Measurements from ENCODE around the gene RGS3. TPM values are rescaled to one million over a fixed set of nuclear protein-coding genes. Genes with fewer than 3 reads are reported as not detected.

The RGS3 gene
- total RNA-seq, 4 donors from 2014 or later, result 43.9 to 122 (median 72.7) TPM

- WGBS, 2 donors (ENCODE audit: low coverage in 1 of 2), result no CpG with 5 or more reads among the region's 5 CpGs
- Histone ChIP-seq H3K9me3 (no peaks in the 10 kb centered on the region), H3K4me1 (peaks cover 0 to 67% (median 6%) of the 10 kb centered on the region in 3 donors), H3K4me3 (no peak overlapping the region), H3K36me3 (peaks cover 0 to 81% of the 10 kb centered on the region in 2 donors), H3K27me3 (no peaks in the 10 kb centered on the region), H3K27ac (peak overlapping the region in 1 of 4 donors; percentile 41)
- no peak for ATAC-seq
- TF ChIP-seq CTCF (IDR thresholded peaks at IDR 0.05) (no peak), EP300 (IDR thresholded peaks at IDR 0.05) (no peak), POLR2AphosphoS5 (IDR thresholded peaks at IDR 0.05) (no peak), POLR2A (IDR thresholded peaks at IDR 0.05) (no peak)
Measured at GRCh38 chr9:113538131-113538530, 74.6 kb downstream of the RGS3 start.

GRCh38 chr9:113538701-113539430 lies 75.3 kb downstream of the RGS3 start:
- H3K36me3 ChIP-seq, result peaks cover 0 to 81% of the 10 kb centered on the region in 2 donors
- 83 to 100% methylated on average over 3 to 4 of the region's 14 CpGs for WGBS, 2 donors (ENCODE audit: low coverage in 1 of 2)
- no peaks in the 10 kb centered on the region for H3K9me3 ChIP-seq
- H3K4me3 ChIP-seq, result no peak overlapping the region
- H3K27me3 ChIP-seq, result no peaks in the 10 kb centered on the region
- ATAC-seq, result no peak
- H3K27ac ChIP-seq, result no peak overlapping the region
- peaks cover 0 to 70% (median 6%) of the 10 kb centered on the region in 3 donors for H3K4me1 ChIP-seq
- TF ChIP-seq POLR2A (IDR thresholded peaks at IDR 0.05), result no peak
- no peak for TF ChIP-seq EP300 (IDR thresholded peaks at IDR 0.05)
- no peak for TF ChIP-seq CTCF (IDR thresholded peaks at IDR 0.05)
- no peak for TF ChIP-seq POLR2AphosphoS5 (IDR thresholded peaks at IDR 0.05)

- WGBS, 2 donors (ENCODE audit: low coverage in 1 of 2), result 60% methylated on average over 1 of the region's 6 CpGs; no CpG with 5 or more reads in 1 of the 2 donors
- H3K27ac ChIP-seq, result no peak overlapping the region
- ATAC-seq, result no peak
- peaks cover 0 to 65% (median 6%) of the 10 kb centered on the region in 3 donors for H3K4me1 ChIP-seq
- H3K4me3 ChIP-seq, result no peak overlapping the region
- no peaks in the 10 kb centered on the region for H3K27me3 ChIP-seq
- peaks cover 0 to 79% of the 10 kb centered on the region in 2 donors for H3K36me3 ChIP-seq
- TF ChIP-seq POLR2A (IDR thresholded peaks at IDR 0.05) (no peak), EP300 (IDR thresholded peaks at IDR 0.05) (no peak), CTCF (IDR thresholded peaks at IDR 0.05) (no peak), POLR2AphosphoS5 (IDR thresholded peaks at IDR 0.05) (no peak)
- H3K9me3 ChIP-seq, result no peaks in the 10 kb centered on the region
Measured at GRCh38 chr9:113540466-113540865, 76.9 kb downstream of the RGS3 start.

- Histone ChIP-seq H3K36me3 (peaks cover 0 to 76% of the 10 kb centered on the region in 2 donors), H3K4me1 (peaks cover 0 to 57% (median 3%) of the 10 kb centered on the region in 3 donors), H3K27me3 (no peaks in the 10 kb centered on the region), H3K27ac (no peak overlapping the region), H3K4me3 (no peak overlapping the region), H3K9me3 (no peaks in the 10 kb centered on the region)
- 86 to 100% methylated on average over 4 of the region's 12 CpGs for WGBS, 2 donors (ENCODE audit: low coverage in 1 of 2)
- ATAC-seq, result no peak
- TF ChIP-seq CTCF (IDR thresholded peaks at IDR 0.05) (no peak), POLR2A (IDR thresholded peaks at IDR 0.05) (no peak), POLR2AphosphoS5 (IDR thresholded peaks at IDR 0.05) (no peak)
Measured at GRCh38 chr9:113541019-113541900, 77.7 kb downstream of the RGS3 start.

Data from gastroesophageal sphincter (tissue), 4 donors.